Measurements from ENCODE around the gene FRS3. TPM values are rescaled to one million over a fixed set of nuclear protein-coding genes. Genes with fewer than 3 reads are reported as not detected.

FRS3 gene
- total and polyA plus RNA-seq, 2 of the 13 experiments (the other 11 are each of a cell fraction or from before 2014, with no cell fraction given), result 3.0 to 7.4 TPM

GRCh38 chr6:41734666-41735426, 44.9 kb downstream of the FRS3 start (continued):
- no peak; the same call in 1 of the 2 replicates for TF ChIP-seq ARID4A (CRISPR knock-in tag; IDR thresholded peaks at IDR 0.05; ENCODE audit: borderline replicate concordance)
- peak; percentile 22; the same call in 1 of the 2 replicates for TF ChIP-seq HDAC1 (CRISPR knock-in tag; IDR thresholded peaks at IDR 0.05)
- TF ChIP-seq NFKB2 (CRISPR knock-in tag; IDR thresholded peaks at IDR 0.05; ENCODE audit: borderline replicate concordance), result peak; percentile 39; the same call in 1 of the 2 replicates
- peak; percentile 76 for TF ChIP-seq ZFX (CRISPR knock-in tag; IDR thresholded peaks at IDR 0.05; ENCODE audit: low read depth)
- TF ChIP-seq MAFF (IDR thresholded peaks at IDR 0.05; ENCODE audit: low read depth, low read length), result no peak
- peak; percentile 76; the same call in 1 of the 2 replicates for TF ChIP-seq KDM2A (CRISPR knock-in tag; IDR thresholded peaks at IDR 0.05; ENCODE audit: borderline replicate concordance, low read depth)
- no peak for TF ChIP-seq BCLAF1 (IDR thresholded peaks at IDR 0.05)
- no peak for TF ChIP-seq GMEB1 (CRISPR knock-in tag; IDR thresholded peaks at IDR 0.05; ENCODE audit: borderline replicate concordance)
- TF ChIP-seq MTA1 (CRISPR knock-in tag; IDR thresholded peaks at IDR 0.05; ENCODE audit: borderline replicate concordance), result peak; percentile 2; the same call in 1 of the 2 replicates
- TF ChIP-seq ZNF737 (CRISPR knock-in tag; IDR thresholded peaks at IDR 0.05; ENCODE audit: borderline replicate concordance), result no peak
- TF ChIP-seq ASH2L (IDR thresholded peaks at IDR 0.05; ENCODE audit: insufficient read length, low read depth, low read length), result peak; percentile 56
- TF ChIP-seq ZMYM3 (CRISPR knock-in tag; IDR thresholded peaks at IDR 0.05), result no peak
- TF ChIP-seq HOXA3 (CRISPR knock-in tag; IDR thresholded peaks at IDR 0.05), result 0 out of 2 replicates have a peak, but pooled peaks have one; percentile 31
- TF ChIP-seq TMF1 (CRISPR knock-in tag; IDR thresholded peaks at IDR 0.05; ENCODE audit: low read depth), result no peak
- peak; percentile 83 for TF ChIP-seq AGO1 (IDR thresholded peaks at IDR 0.05; ENCODE audit: low read depth, low read length, poor library complexity, severe bottlenecking)
- no peak for TF ChIP-seq SATB2 (CRISPR knock-in tag; IDR thresholded peaks at IDR 0.05)
- TF ChIP-seq MZF1 (CRISPR knock-in tag; IDR thresholded peaks at IDR 0.05; ENCODE audit: borderline replicate concordance), result no peak
- TF ChIP-seq HNF4G (IDR thresholded peaks at IDR 0.05; ENCODE audit: borderline replicate concordance, low read depth, low read length), result no peak
- 0 out of 2 replicates have a peak, but pooled peaks have one; percentile 2 for TF ChIP-seq HNF4G (CRISPR knock-in tag; IDR thresholded peaks at IDR 0.05; ENCODE audit: borderline replicate concordance, low read depth)
- no peak for TF ChIP-seq NR3C1 (CRISPR knock-in tag; IDR thresholded peaks at IDR 0.05)
